Effector memory CD4-positive, alpha-beta T cell (primary cell): ENCODE measurements around the gene LRSAM1.

ENCODE experiments used
- DNase-seq, 3 donors: peaks; one replicate each; pipeline ENCODE4 v3.0.0-alpha.2; 2020
- H3K27ac ChIP-seq: 2 replicates; pipeline ENCODE4 v1.7.0; 2013; ENCODE audit warnings: mild to moderate bottlenecking, low read length, moderate library complexity; ENCODE audit not compliant: insufficient read depth, poor library complexity, severe bottlenecking
- H3K27me3 ChIP-seq: replicated peaks from 2 replicates; pipeline ENCODE4 v1.7.0; 2013; ENCODE audit warnings: mild to moderate bottlenecking, low read length; ENCODE audit not compliant: insufficient read depth, control insufficient read depth, poor library complexity, severe bottlenecking
- H3K36me3 ChIP-seq: 2 replicates; pipeline ENCODE4 v1.7.0; 2013; ENCODE audit warnings: mild to moderate bottlenecking, low read length, moderate library complexity; ENCODE audit not compliant: control insufficient read depth, insufficient read depth
- H3K4me1 ChIP-seq: 2 replicates; pipeline ENCODE4 v1.7.0; 2013; ENCODE audit warnings: low read length, mild to moderate bottlenecking; ENCODE audit not compliant: control insufficient read depth, insufficient read depth, poor library complexity, severe bottlenecking
- H3K4me3 ChIP-seq: 2 replicates; pipeline ENCODE4 v1.7.0; 2013; ENCODE audit warnings: low read length, low read depth, mild to moderate bottlenecking; ENCODE audit not compliant: insufficient read depth, poor library complexity, severe bottlenecking
- H3K9me3 ChIP-seq: 2 replicates; pipeline ENCODE4 v1.7.0; 2013; ENCODE audit warnings: mild to moderate bottlenecking, low read length, moderate library complexity; ENCODE audit not compliant: control insufficient read depth

LRSAM1 gene

DNA sequence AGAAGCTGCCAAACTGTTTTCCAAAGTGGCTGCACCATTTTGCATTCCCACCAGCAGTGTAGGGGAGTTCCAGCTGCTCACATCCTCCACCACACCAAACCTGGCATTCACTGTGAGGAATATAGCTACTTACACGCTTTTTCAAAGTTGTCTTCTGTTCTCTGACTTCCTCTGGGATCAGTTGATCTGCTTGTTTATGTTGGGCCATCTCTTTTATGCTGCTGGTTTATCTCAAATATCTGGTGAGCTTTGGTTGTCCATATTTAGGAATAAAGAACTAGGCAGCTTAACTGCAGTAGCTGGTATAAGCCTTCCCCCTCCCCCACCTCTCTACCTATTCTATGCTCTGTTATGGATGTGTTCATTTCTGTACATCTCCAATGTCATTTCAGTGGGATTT lies 35.7 kb upstream of the LRSAM1 start:
- Histone ChIP-seq H3K36me3 (no peaks in the 10 kb centered on the region), H3K4me3 (no peak overlapping the region), H3K27ac (no peak overlapping the region), H3K4me1 (no peaks in the 10 kb centered on the region), H3K27me3 (no peaks in the 10 kb centered on the region), H3K9me3 (no peaks in the 10 kb centered on the region)
- no peak for DNase-seq

DNA sequence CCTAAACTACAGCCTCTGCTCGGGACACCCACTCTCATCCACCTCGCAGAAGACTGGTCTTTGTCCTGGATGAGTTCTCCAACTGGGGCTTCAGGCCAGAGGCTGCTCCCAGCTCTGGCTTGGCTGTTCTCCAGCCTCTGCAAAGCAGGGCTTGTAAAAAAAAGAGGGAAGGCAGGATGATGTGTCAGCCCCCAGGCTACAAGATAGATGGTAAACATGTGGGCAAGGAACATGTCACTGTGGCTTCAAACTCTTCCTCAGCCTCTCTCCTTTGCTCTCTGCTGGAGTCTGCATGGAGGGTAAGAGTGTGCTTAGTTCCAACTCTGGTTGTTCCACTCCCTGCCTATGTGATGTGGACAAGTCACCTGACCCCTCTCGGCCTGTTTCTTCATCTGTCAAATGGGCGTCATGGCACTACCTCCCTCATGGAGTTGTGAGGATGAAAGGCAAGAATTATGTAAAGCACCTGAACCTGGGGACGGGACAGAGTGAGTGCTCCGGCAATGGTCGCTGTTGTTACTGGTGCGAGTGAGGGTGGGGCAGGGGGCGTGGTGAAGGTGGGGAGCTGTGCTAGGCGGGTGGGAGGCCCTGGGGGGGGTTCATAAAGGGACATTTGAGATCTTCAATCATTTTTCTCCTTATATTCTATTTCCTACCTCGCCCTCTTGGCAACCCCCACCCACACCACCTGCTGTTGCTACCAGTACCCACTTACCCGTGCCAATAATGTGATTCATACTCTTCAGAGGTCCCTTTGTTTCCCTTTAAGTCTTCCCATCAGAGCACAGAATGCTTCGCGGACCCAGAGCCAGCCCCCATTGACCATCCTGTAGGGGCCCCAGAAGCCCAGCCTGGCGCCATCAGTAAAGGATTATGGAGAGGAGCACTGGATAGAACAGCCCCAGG lies 33.9 kb upstream of the LRSAM1 start:
- H3K27ac ChIP-seq: no peak overlapping the region
- no peak for DNase-seq

DNA sequence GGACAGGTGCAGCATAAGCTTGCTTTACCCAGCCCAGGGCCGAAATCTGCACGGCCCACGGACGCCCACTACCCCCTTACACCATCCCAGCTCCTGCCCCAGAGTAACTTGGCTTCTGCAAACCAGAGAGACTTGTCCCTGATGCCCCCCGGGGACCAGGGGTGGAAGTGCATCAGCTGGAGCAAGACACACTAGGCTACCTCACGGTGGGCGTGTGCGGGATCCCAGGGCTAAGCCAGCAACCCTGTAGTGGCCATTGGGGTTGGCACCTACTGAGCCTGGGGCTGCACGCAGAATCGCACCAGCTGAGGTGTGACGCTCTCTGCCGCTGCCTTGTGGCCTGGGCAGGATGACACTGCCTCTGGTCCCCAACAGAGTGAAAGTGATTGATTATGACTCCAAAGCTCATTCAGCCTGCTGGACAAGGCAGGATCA lies 33.3 kb upstream of the LRSAM1 start:
- no peak for DNase-seq
- Histone ChIP-seq H3K36me3 (no peaks in the 10 kb centered on the region), H3K4me3 (no peak overlapping the region), H3K27ac (no peak overlapping the region), H3K27me3 (no peaks in the 10 kb centered on the region), H3K9me3 (no peaks in the 10 kb centered on the region), H3K4me1 (no peaks in the 10 kb centered on the region)

More for the DNA sequence above, 33.9 kb upstream of the LRSAM1 start:
- H3K36me3 ChIP-seq: no peaks in the 10 kb centered on the region
- no peaks in the 10 kb centered on the region for H3K27me3 ChIP-seq
- H3K4me3 ChIP-seq: no peak overlapping the region
- no peaks in the 10 kb centered on the region for H3K9me3 ChIP-seq
- no peaks in the 10 kb centered on the region for H3K4me1 ChIP-seq

DNA sequence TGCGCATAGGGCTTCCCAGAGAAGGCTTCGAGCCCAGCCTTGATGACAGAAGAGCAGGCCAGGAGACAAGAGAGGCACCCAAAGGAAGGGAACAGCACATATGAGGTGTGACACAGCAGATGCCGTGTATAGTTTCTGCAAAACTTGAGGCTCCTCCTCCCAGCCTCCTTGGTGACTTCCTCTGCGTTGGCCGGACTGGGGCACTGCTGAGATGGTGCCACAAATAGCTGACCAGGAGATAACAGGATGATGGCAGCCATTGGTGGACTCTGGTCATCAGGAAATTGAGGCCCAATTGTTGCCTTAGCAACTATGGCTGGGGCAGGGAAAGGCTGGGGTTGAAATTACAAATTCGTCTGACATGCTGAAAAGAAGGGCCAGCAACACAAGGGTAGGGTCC lies 32.0 kb upstream of the LRSAM1 start:
- Histone ChIP-seq H3K27me3 (no peaks in the 10 kb centered on the region), H3K4me1 (no peaks in the 10 kb centered on the region), H3K4me3 (no peak overlapping the region)

DNA sequence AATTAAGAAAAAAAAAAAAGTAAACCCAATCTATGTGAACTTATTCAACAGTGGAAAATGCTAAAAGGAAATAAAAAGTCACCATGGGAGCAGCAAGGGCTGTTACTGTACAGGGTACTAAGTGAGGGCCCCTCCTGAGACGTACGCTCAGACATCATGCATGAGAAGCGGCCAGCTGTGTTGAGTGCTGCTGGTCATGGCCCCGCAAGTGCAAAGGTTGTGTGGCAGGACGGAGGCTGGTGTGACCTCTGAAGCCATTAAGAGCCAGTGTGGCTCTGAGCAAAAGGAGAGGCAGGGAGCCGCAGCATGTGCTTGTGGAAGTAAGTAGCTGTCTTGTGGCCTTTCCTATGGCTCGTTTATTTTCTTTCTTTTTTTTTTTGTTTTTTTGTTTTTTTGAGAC lies 30.3 kb upstream of the LRSAM1 start:
- H3K36me3 ChIP-seq: no peaks in the 10 kb centered on the region
- H3K9me3 ChIP-seq: no peaks in the 10 kb centered on the region
- no peak overlapping the region for H3K27ac ChIP-seq
- no peaks in the 10 kb centered on the region for H3K27me3 ChIP-seq
- no peak overlapping the region for H3K4me3 ChIP-seq
- H3K4me1 ChIP-seq: peaks cover 7% of the 10 kb centered on the region
- DNase-seq: no peak

More for the DNA sequence above, 32.0 kb upstream of the LRSAM1 start:
- no peak overlapping the region for H3K27ac ChIP-seq
- no peaks in the 10 kb centered on the region for H3K36me3 ChIP-seq
- no peaks in the 10 kb centered on the region for H3K9me3 ChIP-seq
- DNase-seq: no peak

DNA sequence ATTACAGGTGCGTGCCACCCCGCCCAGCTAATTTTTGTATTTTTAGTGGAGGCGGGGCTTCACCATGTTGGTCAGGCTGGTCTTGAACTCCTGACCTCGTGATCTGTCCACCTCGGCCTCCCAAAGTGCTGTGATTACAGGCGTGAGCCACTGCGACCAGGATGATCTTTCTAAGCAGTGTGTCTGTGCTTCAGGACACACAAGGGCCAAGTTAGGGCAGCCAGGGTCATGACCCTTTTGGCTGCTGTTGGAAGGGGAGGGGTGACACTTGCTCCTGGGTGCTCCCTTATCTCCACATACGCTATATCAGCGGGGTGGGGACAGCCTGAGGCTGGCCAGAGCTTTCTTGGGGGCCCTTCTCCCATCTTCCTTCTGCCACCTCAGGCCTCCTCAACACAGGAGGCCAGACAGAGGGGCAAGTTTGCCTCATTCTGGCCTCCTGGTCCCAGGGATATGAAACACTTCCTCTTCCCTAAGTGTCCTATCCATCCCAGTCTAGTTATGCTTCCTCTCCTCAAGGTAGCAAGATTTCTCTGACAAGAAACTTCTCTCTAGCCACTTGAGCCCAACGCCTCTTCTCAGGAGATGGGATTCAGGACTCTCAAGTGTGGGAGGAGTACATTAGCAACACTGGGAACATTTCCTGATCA lies 29.1 kb upstream of the LRSAM1 start:
- Histone ChIP-seq H3K27me3 (no peaks in the 10 kb centered on the region), H3K4me1 (peaks cover 7% of the 10 kb centered on the region), H3K9me3 (no peaks in the 10 kb centered on the region), H3K4me3 (no peak overlapping the region), H3K27ac (no peak overlapping the region), H3K36me3 (no peaks in the 10 kb centered on the region)
- no peak for DNase-seq

DNA sequence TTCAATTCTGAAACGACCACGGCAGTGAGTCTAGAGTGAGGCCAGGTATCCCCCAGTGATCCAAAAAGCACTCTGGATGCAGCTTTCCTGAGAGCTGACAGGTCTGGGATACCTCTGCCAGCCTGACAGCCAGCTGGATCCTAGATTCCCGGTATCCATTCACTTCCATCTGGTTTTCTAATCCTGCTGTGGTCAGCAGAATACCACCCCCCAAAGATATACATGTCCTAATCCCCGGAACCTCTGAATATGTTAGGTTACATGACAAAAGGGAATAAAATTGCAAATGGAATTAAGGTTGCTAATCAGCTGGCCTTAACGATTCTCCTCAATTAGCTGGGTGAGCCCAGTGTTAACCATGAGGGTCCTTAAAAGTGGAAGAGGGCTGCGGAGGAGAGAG lies 28.5 kb upstream of the LRSAM1 start:
- Histone ChIP-seq H3K9me3 (no peaks in the 10 kb centered on the region), H3K36me3 (no peaks in the 10 kb centered on the region), H3K27me3 (no peaks in the 10 kb centered on the region), H3K4me1 (peaks cover 7% of the 10 kb centered on the region), H3K4me3 (no peak overlapping the region), H3K27ac (no peak overlapping the region)
- no peak for DNase-seq

DNA sequence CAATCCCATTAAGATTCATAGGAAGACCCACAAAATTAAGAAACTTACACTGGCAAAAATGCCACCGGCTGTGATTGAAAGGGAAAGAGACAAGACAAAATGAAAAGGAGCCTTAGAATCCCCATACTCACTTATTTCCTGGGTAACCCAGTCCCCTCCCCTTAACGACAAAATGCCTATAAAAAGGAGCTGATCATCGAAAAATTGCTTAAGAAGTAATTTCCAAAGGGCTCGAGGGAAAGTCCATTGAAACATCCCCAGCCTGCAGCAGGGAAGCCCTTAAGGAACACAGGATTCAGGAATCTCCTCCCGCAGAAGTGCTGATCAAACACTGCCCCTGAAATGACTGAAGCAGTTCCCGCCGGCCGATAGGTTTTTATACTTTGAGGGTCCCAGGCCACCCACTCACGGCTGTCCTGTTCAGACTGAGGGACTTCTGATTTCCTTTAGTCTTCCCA lies 27.8 kb upstream of the LRSAM1 start:
- no peaks in the 10 kb centered on the region for H3K27me3 ChIP-seq
- H3K4me3 ChIP-seq: peak overlapping the region; percentile 96
- no peaks in the 10 kb centered on the region for H3K36me3 ChIP-seq
- peak overlapping the region; percentile 72 for H3K27ac ChIP-seq
- peaks cover 7% of the 10 kb centered on the region for H3K4me1 ChIP-seq
- H3K9me3 ChIP-seq: no peaks in the 10 kb centered on the region
- DNase-seq: no peak

DNA sequence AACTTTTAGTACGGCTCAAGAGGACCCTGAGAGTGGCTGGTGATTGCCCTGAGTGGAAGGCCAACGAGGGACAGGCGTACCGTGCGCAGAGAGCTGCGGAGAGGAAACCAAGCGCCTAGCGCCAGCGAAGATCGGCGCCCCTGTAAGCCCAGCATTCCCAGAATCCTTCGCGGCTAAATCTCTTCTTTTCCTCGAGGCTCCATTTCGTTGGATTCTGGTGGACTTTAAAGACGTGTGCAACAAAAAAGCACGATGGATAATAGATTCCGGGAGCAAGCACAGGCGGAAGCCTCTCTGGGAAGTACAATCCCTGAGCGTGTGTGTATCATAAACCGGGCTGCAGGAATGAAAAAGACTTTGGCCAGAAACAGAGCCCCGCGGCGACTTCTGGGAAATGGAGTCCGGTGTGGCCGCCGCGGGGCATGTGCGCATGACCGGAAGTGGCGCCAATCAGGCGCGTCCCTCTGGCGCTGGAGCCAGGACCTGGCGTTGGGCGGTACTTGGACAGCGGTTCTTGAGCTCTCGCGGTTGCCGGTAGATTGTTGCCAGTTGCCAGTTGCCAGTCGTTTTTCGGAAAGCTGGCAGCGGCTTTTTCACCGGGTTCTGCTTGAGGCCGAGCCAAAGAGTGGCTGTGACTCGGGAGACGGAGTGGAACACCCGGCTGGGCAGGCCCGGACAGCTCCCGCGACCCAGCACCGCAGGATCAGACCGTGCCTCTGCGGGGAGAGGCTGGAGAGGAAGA lies 27.2 kb upstream of the LRSAM1 start, which contains the start of gene ZNF79:
ZNF79 (plus strand) TSS at position 449 of the 742 bp plus-strand sequence. CDS start 406 bp downstream, outside the sequence.
- DNase-seq: peak; percentile 79 to 88 (median 81)
- Histone ChIP-seq H3K27ac (peak within 1 kb of the TSS; percentile 72), H3K4me3 (peak within 1 kb of the TSS; percentile 96), H3K36me3 (no peaks in the 10 kb centered on the region), H3K27me3 (no peaks in the 10 kb centered on the region), H3K9me3 (no peaks in the 10 kb centered on the region), H3K4me1 (peaks cover 7% of the 10 kb centered on the region)
